Activated CD4-positive, alpha-beta T cell treated with anti-CD3 and anti-CD28 coated beads, Interleukin-2, amount 50 U/mL, for 24 hours (primary cell): Measurements from ENCODE around the gene PLEKHA8.
"Not testable (repeated sequence)": the region's sequence is repeated elsewhere in the genome, so short reads cannot be mapped to it uniquely, and the experiment has no call there.

Experiments
- DNase-seq, 2 donors: peaks; one replicate each; pipeline ENCODE4 v3.0.0-alpha.2; 2020; ENCODE audit warnings: low read depth in 1 of 2, low spot score in 1 of 2

Gene PLEKHA8

GRCh38 chr7:30098599-30098998 is 70.4 kb downstream of the PLEKHA8 start:
- DNase-seq, result not testable (repeated sequence)

GRCh38 chr7:30102281-30102680 is 74.1 kb downstream of the PLEKHA8 start:
- DNase-seq, result no peak

GRCh38 chr7:30104157-30104556 is 75.9 kb downstream of the PLEKHA8 start:
- no peak for DNase-seq

GRCh38 chr7:30112103-30112713 is 84.0 kb downstream of the PLEKHA8 start:
- no peak for DNase-seq

GRCh38 chr7:30113144-30113543 is 84.9 kb downstream of the PLEKHA8 start:
- no peak for DNase-seq

GRCh38 chr7:30114536-30115238 is 86.5 kb downstream of the PLEKHA8 start:
- DNase-seq, result no peak

GRCh38 chr7:30115709-30116297 is 87.6 kb downstream of the PLEKHA8 start:
- DNase-seq, result no peak

- DNase-seq, result no peak
Measured at GRCh38 chr7:30116771-30117170, 88.6 kb downstream of the PLEKHA8 start.

- no peak for DNase-seq
Measured at GRCh38 chr7:30117896-30118295, 89.7 kb downstream of the PLEKHA8 start.

GRCh38 chr7:30119890-30120577 is 91.8 kb downstream of the PLEKHA8 start:
- no peak for DNase-seq

- DNase-seq, result no peak
Measured at GRCh38 chr7:30133736-30134610, 105.8 kb downstream of the PLEKHA8 start.

GRCh38 chr7:30134611-30135300 is 106.5 kb downstream of the PLEKHA8 start, which contains the start of gene MTURN:
TSS of gene MTURN (plus strand) at chr7:30134986. CDS start at chr7:30135137, 151 bp downstream.
- peak; percentile 71 to 78 for DNase-seq

GRCh38 chr7:30135301-30136116 is 107.3 kb downstream of the PLEKHA8 start:
- peak; percentile 21 to 30 for DNase-seq

GRCh38 chr7:30136117-30136731 is 108.0 kb downstream of the PLEKHA8 start:
- DNase-seq, result no peak

- no peak for DNase-seq
Measured at GRCh38 chr7:30136743-30137485, 108.7 kb downstream of the PLEKHA8 start.

- DNase-seq, result no peak
Measured at GRCh38 chr7:30139836-30140384, 111.7 kb downstream of the PLEKHA8 start.

- no peak for DNase-seq
Measured at GRCh38 chr7:30140456-30140855, 112.2 kb downstream of the PLEKHA8 start.

GRCh38 chr7:30142710-30143109 is 114.5 kb downstream of the PLEKHA8 start:
- no peak for DNase-seq
